Measurements from ENCODE around the gene CCR2.

DNA sequence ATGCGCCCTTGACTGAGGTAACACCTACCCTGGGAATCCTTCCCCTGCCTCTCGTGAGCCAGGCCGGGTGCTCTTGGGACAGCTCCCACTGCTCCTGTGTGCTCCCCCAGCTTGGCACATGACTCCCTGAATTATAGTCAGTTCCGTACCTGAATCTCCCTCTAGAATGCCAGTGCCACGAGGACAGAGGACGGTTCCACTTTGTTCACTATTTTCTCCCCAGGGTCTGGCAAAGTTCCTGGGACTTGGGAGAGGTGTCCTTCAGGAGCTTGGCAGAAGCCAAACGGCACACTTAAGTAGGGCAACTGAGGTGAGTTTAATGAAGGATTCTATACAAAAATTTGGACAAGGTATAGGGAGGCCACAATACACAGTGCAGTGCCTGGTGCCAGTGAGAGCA is 43.2 kb downstream of the CCR2 start:
- no peak for TF ChIP-seq CTCF (conservative IDR thresholded peaks at IDR 0.05)
- TF ChIP-seq EZH2 (IDR thresholded peaks at IDR 0.05; ENCODE audit: low read depth) = no peak
